Measurements from ENCODE around the gene SPPL2B.

The SPPL2B gene

GRCh38 chr19:2321565-2322283 is 6.8 kb upstream of the SPPL2B start:
- DNase-seq (ENCODE audit: low spot score) = no peak

DNA sequence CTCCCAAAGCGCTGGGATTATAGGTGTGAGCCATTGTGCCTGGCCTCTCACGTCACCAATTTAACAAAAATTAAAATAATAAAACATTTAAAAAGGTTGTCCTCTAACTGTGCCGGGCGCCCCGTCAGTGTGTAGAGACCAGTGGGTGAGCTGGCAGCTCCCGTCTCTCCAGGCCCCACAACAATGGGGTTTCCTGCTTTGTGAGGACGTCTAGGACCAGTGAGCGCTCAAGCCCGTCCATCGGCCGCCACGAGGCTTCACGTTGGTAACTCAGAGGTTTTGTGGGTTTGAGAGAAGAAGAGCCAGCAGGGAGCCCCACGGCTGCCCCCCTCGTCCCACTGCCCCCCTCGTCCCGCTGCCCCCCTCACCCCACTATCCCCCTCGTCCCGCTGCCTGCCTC is 4.8 kb upstream of the SPPL2B start:
- no peak for DNase-seq (ENCODE audit: low spot score)

- DNase-seq (ENCODE audit: low spot score) = no peak
Measured at GRCh38 chr19:2324220-2324948, 4.1 kb upstream of the SPPL2B start.

GRCh38 chr19:2325281-2326046 is 3.0 kb upstream of the SPPL2B start:
- no peak for DNase-seq (ENCODE audit: low spot score)

DNA sequence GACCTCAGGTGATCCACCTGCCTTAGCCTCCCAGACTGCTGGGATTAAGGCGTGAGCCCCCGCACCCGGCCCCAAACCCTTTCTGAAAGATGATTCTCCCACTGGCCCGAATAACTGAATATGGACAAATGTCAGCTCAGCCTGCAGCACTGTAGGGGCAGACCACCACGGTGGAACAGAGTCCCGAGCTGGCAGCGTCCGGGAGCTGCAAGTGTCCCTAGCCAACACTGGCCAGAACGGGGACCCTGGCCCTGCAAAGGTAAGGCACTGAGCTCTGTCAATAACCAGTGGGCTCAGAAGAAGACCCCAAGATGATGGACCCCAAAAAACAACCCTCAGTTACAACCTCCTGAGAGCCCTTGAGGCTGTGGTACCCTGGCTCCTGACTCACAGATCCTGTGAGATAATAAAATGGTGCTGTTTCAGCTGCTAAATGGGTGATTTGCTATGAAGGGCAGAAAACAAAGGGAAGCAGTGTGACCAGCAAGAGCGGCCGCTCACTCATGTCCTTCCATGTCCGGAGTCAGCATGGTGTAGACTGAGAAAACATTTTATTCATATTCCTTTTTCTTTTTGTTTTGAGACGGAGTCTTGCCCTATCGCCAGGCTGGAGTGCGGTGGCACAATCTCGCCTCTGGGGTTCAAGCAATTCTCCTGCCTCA is 1.7 kb upstream of the SPPL2B start:
- DNase-seq (ENCODE audit: low spot score) = peak; percentile 65

GRCh38 chr19:2327773-2328400 is 597 bp upstream of the SPPL2B start:
- peak; percentile 67 for DNase-seq (ENCODE audit: low spot score)

- no peak for DNase-seq (ENCODE audit: low spot score)
Measured at GRCh38 chr19:2329149-2329478, 630 bp downstream of the SPPL2B start.

DNA sequence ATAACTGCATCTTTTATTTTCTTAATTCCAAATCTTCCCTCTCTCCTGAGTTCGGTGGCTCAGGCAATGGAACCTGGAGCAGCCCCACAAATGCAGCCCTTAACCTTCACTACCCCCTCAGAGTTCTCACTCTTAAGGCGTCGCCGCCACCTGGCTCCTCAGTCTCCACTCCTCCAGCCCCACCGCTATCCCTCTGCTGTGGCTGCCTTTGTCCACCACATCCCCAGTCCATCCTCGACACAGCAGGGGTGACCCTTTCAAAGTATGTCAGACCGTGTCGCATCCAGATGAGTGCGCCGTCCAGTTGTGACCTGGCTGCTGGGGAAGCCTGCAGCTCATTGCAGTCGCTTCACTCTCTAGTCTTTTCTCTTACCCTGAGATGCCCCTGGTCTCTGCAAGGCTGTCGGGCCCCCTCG is 1.0 kb downstream of the SPPL2B start:
- DNase-seq (ENCODE audit: low spot score) = no peak

DNA sequence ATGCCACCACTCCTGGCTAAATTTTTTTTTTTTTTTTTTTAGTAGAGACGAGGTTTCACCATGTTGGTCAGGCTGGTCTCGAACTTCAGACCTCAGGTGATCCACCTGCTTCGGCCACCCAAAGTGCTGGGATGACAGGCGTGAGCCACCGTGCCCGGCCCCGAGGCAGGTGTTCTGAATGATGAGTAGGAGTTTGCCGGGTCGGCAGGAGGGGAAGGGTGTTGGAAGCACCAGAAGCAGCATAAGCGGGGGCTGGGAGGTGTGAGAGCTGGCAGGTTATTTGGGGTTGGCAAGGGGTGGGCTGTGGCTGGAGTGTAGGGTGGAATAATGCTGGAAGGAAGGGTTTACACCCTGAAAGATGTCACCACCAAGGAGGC is 1.8 kb downstream of the SPPL2B start:
- DNase-seq (ENCODE audit: low spot score) = no peak

DNA sequence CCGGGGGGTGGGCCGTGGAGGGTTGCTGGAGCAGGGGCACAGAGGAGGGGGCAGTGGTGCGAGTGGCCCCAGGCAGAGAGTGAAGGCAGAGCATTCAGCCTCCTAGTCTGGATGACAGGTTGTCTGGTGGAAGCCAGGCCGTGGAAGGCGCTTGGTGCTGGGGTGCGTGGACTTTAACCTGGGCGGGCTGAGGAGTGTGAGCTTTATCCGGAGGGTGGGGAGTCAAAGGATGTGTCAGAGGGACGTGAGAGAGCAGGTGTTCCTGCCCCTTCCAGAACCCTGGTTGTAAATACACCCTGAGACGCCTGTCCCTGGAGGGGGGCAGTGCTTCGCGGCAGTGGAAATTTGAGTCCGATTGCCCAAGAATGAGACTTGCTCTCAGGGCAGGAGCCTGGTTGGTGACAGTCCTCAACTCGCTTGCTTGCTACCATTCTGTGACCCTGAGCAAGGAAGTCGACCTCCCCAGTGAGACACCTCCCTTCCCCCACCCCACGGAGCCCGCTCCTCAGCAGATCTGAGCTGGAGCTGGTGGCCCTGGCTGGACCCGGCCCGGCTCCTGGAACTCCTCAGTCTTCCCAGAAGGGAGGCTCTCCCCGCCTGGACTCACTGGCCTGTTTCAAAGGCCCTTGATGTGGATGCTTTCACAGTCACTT is 2.3 kb downstream of the SPPL2B start:
- no peak for DNase-seq (ENCODE audit: low spot score)

- peak; percentile 96 for DNase-seq (ENCODE audit: low spot score)
Measured at GRCh38 chr19:2331601-2332246, 3.2 kb downstream of the SPPL2B start.

DNA sequence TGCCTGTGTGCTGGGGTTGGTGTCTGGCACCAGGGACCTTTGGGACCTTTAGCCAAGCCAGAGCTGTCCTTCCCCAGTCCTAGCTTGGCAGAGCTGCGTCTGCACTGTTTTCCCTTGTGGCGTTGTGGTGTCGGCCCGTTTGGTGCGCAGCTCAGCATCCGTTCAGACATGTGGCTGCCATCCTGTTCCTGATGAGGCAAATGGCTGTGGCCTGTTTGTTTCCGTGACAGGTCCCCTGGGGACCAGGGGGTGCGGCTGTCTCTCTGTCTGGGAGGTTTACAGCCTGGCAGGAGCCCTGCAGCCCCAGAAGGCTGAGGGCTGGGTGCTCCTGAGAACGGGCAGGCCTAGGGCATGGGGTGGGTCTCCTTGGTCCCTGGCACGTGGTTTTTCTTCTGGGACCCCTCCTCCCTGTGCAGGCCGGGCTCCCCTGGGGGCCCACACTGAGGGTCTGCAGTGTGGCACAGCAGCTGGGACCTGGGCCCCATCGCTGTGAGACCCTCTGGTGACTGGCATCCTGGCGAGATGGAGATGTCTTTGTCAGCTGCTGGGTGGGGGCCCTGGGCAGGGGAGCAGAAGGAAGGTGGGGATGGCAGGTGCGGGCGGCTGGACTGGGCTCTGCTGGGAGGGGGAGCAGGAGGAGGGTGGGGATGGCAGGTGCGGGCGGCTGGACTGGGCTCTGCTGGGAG is 4.0 kb downstream of the SPPL2B start:
- no peak for DNase-seq (ENCODE audit: low spot score)

- DNase-seq (ENCODE audit: low spot score) = no peak
Measured at GRCh38 chr19:2333027-2333806, 4.7 kb downstream of the SPPL2B start.

DNA sequence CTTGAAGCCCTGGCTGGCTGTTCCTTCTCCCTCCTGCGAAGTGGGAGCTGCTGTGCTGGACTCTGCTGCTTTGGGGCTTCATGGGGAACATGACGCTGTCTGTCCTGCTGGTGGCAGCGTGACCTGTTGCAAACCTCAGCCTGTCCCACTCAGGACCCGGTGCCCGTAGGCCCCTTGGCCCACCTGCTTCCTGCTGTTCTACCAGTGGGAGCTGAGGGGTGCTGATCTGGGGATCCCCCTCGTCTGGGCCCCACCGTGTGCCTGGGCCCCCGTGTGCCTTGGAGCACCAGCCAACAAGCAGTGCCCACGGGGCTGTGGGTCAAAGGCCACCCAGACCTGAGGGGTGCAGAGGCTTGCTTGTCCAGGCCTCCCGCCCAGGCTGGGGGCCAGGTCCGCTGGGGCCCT is 5.3 kb downstream of the SPPL2B start:
- peak; percentile 22 for DNase-seq (ENCODE audit: low spot score)

DNA sequence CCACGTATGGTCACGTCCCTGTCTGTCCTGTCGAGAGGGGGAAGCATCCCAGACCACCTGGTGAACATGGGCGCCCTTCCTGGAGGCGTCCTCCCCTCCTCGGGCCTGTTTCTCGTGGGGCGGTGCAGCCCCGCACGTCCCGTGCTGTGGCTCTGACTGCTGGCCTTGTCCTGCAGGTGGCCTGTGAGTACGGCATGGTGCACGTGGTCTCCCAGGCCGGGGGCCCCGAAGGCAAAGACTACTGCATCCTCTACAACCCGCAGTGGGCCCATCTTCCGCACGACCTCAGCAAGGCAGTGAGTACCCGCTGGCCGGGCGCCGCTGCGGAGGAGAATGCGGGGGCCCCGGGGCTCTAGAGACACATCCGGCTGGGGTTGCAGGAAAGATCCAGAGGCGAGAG is 5.9 kb downstream of the SPPL2B start:
- DNase-seq (ENCODE audit: low spot score) = no peak

GRCh38 chr19:2334986-2335846 is 6.7 kb downstream of the SPPL2B start:
- no peak for DNase-seq (ENCODE audit: low spot score)

- no peak for DNase-seq (ENCODE audit: low spot score)
Measured at GRCh38 chr19:2335848-2336247, 7.4 kb downstream of the SPPL2B start.

- DNase-seq (ENCODE audit: low spot score) = no peak
Measured at GRCh38 chr19:2336528-2337328, 8.2 kb downstream of the SPPL2B start.
